ENCODE data around the gene RNF144A.

The RNF144A gene

GRCh38 chr2:7009207-7009911, 92.1 kb downstream of the RNF144A start:
- no peak for DNase-seq

GRCh38 chr2:7010391-7011054, 93.3 kb downstream of the RNF144A start:
- DNase-seq, result no peak

- peak; percentile 6 for DNase-seq
These were observed 94.3 kb downstream of the RNF144A start for GRCh38 chr2:7011356-7012083.

- no peak for DNase-seq
These were observed 95.0 kb downstream of the RNF144A start for GRCh38 chr2:7012141-7012764.

- DNase-seq, result peak; percentile 57
These were observed 96.4 kb downstream of the RNF144A start for GRCh38 chr2:7013471-7014160.

GRCh38 chr2:7014174-7014640, 97.0 kb downstream of the RNF144A start:
- DNase-seq, result peak; percentile 27

GRCh38 chr2:7015007-7015950, 98.1 kb downstream of the RNF144A start:
- DNase-seq, result no peak

GRCh38 chr2:7016148-7016547, 98.9 kb downstream of the RNF144A start:
- no peak for DNase-seq

GRCh38 chr2:7016601-7017211, 99.5 kb downstream of the RNF144A start:
- no peak for DNase-seq

- DNase-seq, result no peak
These were observed 100.6 kb downstream of the RNF144A start for GRCh38 chr2:7017671-7018281.

GRCh38 chr2:7018282-7018701, 101.1 kb downstream of the RNF144A start:
- DNase-seq, result no peak

GRCh38 chr2:7018767-7019166, 101.6 kb downstream of the RNF144A start:
- DNase-seq, result no peak

- DNase-seq, result no peak
These were observed 102.0 kb downstream of the RNF144A start for GRCh38 chr2:7019191-7019590.

- DNase-seq, result no peak
These were observed 102.8 kb downstream of the RNF144A start for GRCh38 chr2:7020059-7020458.

GRCh38 chr2:7020468-7020867, 103.3 kb downstream of the RNF144A start:
- DNase-seq, result no peak

- no peak for DNase-seq
These were observed 103.8 kb downstream of the RNF144A start for GRCh38 chr2:7020939-7021470.

- DNase-seq, result no peak
These were observed 105.5 kb downstream of the RNF144A start for GRCh38 chr2:7022492-7023385.

- no peak for DNase-seq
These were observed 106.3 kb downstream of the RNF144A start for GRCh38 chr2:7023542-7023941.

GRCh38 chr2:7024261-7024660, 107.0 kb downstream of the RNF144A start:
- DNase-seq, result no peak

Measured in activated CD4-positive, alpha-beta T cell treated with anti-CD3 and anti-CD28 coated beads, Interleukin-2, Interleukin-6, amounts not matched to agents 100 ng/mL and 50 ng/mL, durations not matched to agents 16 hours and 8 hours (primary cell).